HG03520 (cell line): Measurements from ENCODE around the gene ZNF154.
A peak's percentile ranks its signal among the peaks of the same experiment; 100 is the strongest.

Experiments used
- ATAC-seq: cut with Tn5 transposase; IDR thresholded peaks from one replicate; pipeline ENCODE4 v1.9.1; 2021; ENCODE audit warnings: mild to moderate bottlenecking, moderate library complexity; ENCODE audit not compliant: unreplicated experiment

ZNF154 gene

GRCh38 chr19:57682226-57682766 is 26.7 kb downstream of the ZNF154 start:
- peak; percentile 26 for ATAC-seq

- no peak for ATAC-seq
Measured at GRCh38 chr19:57675881-57676280, 33.1 kb downstream of the ZNF154 start.

GRCh38 chr19:57672466-57672865 is 36.5 kb downstream of the ZNF154 start:
- no peak for ATAC-seq

- ATAC-seq = no peak
Measured at GRCh38 chr19:57671124-57671895, 37.7 kb downstream of the ZNF154 start.

- no peak for ATAC-seq
Measured at GRCh38 chr19:57668635-57669034, 40.4 kb downstream of the ZNF154 start, which contains the start of gene ZSCAN4. Gene ZSCAN4 (plus strand): TSS chr19:57668935. CDS start chr19:57676146, 7,211 bp downstream.

GRCh38 chr19:57667228-57667627 is 41.8 kb downstream of the ZNF154 start:
- no peak for ATAC-seq

GRCh38 chr19:57665261-57665806 is 43.7 kb downstream of the ZNF154 start:
- ATAC-seq = no peak

- no peak for ATAC-seq
Measured at GRCh38 chr19:57664269-57665127, 44.5 kb downstream of the ZNF154 start.

GRCh38 chr19:57656346-57656745 is 52.7 kb downstream of the ZNF154 start:
- ATAC-seq = no peak

- no peak for ATAC-seq
Measured at GRCh38 chr19:57655443-57655842, 53.6 kb downstream of the ZNF154 start.

GRCh38 chr19:57653689-57654088 is 55.3 kb downstream of the ZNF154 start:
- ATAC-seq = no peak

- no peak for ATAC-seq
Measured at GRCh38 chr19:57651654-57651996, 57.4 kb downstream of the ZNF154 start.

- no peak for ATAC-seq
Measured at GRCh38 chr19:57648331-57649003, 60.5 kb downstream of the ZNF154 start.
